ENCODE results near the gene PTGS1. TPM values are rescaled to one million over a fixed set of nuclear protein-coding genes. Genes with fewer than 3 reads are reported as not detected.
"Not testable (repeated sequence)": the region's sequence is repeated elsewhere in the genome, so short reads cannot be mapped to it uniquely, and the experiment has no call there.

Gene PTGS1
- total RNA-seq, 1 experiment from 2014 or later = 2.6 TPM

DNA sequence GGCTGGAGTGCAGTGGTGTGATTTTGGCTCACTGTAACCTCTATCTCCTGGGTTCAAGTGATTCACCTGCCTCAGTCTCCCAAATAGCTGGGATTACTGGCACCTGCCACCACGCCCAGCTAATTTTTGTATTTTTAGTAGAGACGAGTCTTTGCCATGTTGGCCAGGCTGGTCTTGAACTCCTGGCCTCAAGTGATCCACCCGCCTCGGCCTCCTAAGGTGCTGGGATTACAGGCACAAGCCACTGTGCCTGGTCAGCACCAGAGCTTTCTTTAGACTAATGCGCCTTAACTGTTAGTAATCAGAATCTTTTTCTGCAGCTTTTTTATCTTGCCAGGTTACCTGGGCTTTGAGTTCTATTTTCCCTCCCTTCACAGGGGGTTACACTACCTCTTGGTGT lies 18.4 kb downstream of the PTGS1 start:
- DNase-seq (ENCODE audit: low read depth) = no peak
- in situ Hi-C loops (cut with HindIII; ENCODE audit: low pct_unique_long_range_greater_than_20kb, low sequenced_read_pairs) = no loop called here

DNA sequence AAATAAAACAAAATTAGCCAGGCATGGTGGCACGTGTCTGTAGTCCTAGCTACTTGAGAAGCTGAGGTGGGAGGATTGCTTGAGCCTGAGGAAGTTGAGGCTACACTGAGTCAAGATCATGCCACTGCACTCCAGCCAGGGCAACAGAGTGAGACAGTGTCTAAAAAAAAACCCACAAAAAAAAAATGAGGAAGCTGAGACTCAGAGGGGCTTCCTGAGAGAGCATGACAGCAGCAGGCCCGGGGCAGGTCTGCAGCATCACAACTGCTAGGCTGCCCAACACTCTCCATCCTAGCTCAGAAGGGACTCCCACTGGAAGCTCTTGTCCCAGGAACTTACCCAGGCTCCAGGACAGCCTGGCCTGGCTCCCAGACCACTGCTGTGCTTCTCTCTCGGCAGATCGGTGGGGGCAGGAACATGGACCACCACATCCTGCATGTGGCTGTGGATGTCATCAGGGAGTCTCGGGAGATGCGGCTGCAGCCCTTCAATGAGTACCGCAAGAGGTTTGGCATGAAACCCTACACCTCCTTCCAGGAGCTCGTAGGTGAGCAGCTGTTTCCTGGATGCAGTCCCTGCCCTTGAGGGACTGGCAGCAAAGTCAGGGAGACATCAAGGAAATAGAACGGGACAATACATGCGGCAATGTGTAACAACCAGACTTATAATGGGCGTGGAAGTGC lies 19.1 kb downstream of the PTGS1 start:
- no peak for DNase-seq (ENCODE audit: low read depth)
- in situ Hi-C loops (cut with HindIII; ENCODE audit: low pct_unique_long_range_greater_than_20kb, low sequenced_read_pairs) = no loop called here

DNA sequence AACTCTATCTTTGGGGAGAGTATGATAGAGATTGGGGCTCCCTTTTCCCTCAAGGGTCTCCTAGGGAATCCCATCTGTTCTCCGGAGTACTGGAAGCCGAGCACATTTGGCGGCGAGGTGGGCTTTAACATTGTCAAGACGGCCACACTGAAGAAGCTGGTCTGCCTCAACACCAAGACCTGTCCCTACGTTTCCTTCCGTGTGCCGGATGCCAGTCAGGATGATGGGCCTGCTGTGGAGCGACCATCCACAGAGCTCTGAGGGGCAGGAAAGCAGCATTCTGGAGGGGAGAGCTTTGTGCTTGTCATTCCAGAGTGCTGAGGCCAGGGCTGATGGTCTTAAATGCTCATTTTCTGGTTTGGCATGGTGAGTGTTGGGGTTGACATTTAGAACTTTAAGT lies 21.5 kb downstream of the PTGS1 start:
- in situ Hi-C loops (cut with HindIII; ENCODE audit: low pct_unique_long_range_greater_than_20kb, low sequenced_read_pairs) = no loop called here
- no peak for DNase-seq (ENCODE audit: low read depth)

DNA sequence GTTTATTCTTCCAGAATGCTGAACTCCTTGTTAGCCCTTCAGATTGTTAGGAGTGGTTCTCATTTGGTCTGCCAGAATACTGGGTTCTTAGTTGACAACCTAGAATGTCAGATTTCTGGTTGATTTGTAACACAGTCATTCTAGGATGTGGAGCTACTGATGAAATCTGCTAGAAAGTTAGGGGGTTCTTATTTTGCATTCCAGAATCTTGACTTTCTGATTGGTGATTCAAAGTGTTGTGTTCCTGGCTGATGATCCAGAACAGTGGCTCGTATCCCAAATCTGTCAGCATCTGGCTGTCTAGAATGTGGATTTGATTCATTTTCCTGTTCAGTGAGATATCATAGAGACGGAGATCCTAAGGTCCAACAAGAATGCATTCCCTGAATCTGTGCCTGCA lies 21.9 kb downstream of the PTGS1 start:
- in situ Hi-C loops (cut with HindIII; ENCODE audit: low pct_unique_long_range_greater_than_20kb, low sequenced_read_pairs) = no loop called here
- DNase-seq (ENCODE audit: low read depth) = no peak

DNA sequence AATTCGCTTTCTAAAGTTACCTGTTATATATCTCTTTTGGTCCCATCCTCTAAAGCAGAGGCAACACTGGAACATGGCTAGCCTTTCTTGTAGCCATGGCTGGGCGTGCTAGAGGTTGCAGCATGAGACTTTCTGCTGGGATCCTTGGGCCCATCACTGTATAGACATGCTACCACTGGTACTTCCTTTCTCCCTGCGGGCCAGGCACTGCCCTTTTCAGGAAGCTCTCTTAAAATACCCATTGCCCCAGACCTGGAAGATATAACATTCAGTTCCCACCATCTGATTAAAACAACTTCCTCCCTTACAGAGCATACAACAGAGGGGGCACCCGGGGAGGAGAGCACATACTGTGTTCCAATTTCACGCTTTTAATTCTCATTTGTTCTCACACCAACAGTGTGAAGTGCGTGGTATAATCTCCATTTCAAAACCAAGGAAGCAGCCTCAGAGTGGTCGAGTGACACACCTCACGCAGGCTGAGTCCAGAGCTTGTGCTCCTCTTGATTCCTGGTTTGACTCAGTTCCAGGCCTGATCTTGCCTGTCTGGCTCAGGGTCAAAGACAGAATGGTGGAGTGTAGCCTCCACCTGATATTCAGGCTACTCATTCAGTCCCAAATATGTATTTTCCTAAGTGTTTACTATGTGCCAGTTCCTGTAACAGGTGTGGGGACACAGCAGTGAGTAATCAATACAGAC lies 22.6 kb downstream of the PTGS1 start:
- DNase-seq (ENCODE audit: low read depth) = no peak
- in situ Hi-C loops (cut with HindIII; ENCODE audit: low pct_unique_long_range_greater_than_20kb, low sequenced_read_pairs) = no loop called here

DNA sequence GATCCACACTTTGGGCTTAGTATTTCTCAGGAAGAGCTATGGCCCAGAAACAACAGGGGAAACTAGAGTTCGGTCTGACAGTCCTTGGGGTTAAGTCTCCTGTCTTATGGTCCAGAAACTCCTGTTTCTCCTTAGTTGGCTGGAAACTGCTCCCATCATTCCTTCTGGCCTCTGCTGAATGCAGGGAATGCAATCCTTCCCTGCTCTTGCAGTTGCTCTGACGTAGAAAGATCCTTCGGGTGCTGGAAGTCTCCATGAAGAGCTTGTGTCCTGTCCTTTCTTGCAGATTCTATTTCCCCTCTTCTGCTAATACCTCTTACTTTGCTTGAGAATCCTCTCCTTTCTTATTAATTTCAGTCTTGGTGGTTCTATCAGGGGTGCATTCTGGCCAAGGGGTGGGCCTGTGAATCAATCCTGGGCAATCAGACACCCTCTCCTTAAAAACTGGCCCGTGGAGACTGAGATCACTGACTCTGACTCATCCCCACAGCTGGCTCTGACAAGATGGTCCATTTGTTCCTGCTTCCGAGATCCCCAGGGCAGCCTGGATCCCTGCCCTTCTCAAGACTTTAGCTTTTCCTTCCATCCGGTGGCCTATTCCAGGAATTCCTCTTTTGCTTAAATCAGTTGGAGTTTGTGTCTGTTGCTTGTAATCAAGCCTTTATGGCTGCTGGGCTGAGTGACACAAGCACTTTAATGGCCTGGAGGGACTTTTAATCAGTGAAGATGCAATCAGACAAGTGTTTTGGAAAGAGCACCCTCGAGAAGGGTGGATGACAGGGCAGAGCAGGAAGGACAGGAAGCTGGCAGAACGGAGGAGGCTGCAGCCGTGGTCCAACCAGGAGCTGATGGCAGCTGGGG lies 23.7 kb downstream of the PTGS1 start:
- no peak for DNase-seq (ENCODE audit: low read depth)
- in situ Hi-C loops (cut with HindIII; ENCODE audit: low pct_unique_long_range_greater_than_20kb, low sequenced_read_pairs) = no loop called here

- in situ Hi-C loops (cut with HindIII; ENCODE audit: low pct_unique_long_range_greater_than_20kb, low sequenced_read_pairs) = no loop called here
- no peak for DNase-seq (ENCODE audit: low read depth)
Observed at GRCh38 chr9:122396614-122397148, 25.9 kb downstream of the PTGS1 start.

DNA sequence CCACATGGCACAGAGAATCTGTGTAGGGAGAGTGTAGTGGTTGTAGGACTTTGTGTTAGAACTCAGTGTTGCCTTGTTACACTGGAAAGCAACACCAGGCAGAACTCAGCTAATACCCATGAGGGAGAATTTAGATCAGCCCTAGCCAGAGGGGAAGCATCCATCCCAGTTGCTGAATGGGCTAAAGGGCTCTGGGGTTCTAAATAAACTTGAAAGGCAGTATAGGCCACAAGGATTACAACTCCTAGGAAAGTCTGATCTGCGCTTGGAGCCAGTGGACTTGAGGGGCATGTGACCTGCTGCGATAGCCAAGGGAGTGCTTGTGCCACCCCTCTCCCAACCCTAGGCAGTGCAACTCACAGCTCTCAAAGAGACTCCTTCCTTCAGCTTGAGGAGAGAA lies 26.9 kb downstream of the PTGS1 start:
- in situ Hi-C loops (cut with HindIII; ENCODE audit: low pct_unique_long_range_greater_than_20kb, low sequenced_read_pairs) = no loop called here
- no peak for DNase-seq (ENCODE audit: low read depth)

DNA sequence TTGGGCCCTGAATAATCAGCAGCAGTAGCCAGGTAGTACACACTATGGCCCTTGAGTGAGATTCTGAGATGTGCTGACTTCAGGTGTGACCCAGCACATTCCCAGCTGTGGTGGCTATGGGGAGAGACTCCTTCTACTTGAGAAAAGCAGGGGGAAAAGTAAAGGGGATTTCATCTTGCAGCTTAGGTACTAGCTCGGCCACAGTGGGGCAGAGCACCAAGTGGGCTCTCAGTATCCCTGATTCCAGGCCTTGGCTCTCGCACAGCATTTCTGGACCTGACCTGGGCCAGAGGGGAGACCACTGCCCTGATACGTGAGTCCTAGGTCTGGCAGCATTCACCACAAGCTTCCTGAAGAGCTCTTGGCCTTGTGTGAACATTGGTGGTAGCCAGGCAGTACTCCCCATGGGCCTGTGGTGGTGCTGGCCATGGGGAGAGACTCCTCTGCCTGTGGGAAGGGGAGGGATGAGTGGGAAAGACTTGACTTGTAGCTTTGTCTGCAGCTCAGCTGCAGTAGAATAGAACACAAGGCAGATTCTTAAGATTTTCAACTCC lies 27.6 kb downstream of the PTGS1 start:
- DNase-seq (ENCODE audit: low read depth) = no peak
- in situ Hi-C loops (cut with HindIII; ENCODE audit: low pct_unique_long_range_greater_than_20kb, low sequenced_read_pairs) = no loop called here

DNA sequence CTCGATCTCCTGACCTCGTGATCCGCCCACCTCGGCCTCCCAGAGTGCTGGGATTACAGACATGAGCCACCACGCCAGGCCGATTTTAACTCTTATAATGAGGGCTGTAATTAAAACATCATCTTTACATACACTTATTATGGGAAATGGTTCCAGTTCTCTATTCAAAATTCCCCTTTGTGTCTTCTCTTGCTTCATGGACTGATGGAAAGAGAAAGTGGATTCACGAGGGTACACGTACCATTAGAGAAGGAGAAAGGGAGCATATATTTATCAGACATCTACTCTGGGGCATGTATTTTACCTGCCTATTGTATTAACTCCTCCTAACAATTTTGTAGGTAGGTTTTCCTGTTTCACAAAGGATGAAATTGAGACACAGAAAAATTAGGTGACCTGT lies 31.1 kb downstream of the PTGS1 start:
- in situ Hi-C loops (cut with HindIII; ENCODE audit: low pct_unique_long_range_greater_than_20kb, low sequenced_read_pairs) = no loop called here
- no peak for DNase-seq (ENCODE audit: low read depth)

GRCh38 chr9:122402403-122402871 lies 31.6 kb downstream of the PTGS1 start:
- in situ Hi-C loops (cut with HindIII; ENCODE audit: low pct_unique_long_range_greater_than_20kb, low sequenced_read_pairs) = no loop called here

GRCh38 chr9:122402874-122403273 lies 32.0 kb downstream of the PTGS1 start:
- in situ Hi-C loops (cut with HindIII; ENCODE audit: low pct_unique_long_range_greater_than_20kb, low sequenced_read_pairs) = no loop called here
- DNase-seq (ENCODE audit: low read depth) = no peak

More at GRCh38 chr9:122402403-122402871, 31.6 kb downstream of the PTGS1 start:
- DNase-seq (ENCODE audit: low read depth) = peak; percentile 89

DNA sequence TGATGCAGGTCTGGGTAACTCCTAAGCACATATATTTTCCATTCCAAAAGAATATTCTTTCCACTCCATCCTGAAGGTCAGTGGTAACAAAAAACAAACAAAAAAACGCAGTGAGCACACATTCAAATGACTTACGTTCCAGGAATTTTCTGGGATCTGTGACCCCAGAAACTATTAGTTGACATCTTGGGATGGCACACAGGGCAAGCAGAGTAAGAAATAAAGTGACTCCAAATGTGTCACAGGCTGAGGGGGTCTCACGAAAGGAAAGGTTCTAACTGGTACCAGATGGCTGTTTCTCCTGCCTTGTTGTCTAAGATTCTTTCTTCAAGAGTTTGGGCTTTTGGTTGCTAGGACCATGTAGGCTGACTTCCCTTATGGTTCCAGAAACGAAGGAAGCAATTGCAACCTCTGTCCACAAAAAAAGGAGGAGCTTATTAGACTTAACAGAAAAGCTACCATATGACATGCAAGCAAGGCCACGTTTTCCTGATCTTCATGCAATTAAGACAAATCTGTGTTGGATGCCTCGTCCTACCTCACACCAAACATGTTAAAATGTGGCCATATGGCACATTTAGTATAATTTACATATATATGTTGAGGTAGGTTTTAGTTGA lies 32.7 kb downstream of the PTGS1 start:
- in situ Hi-C loops (cut with HindIII; ENCODE audit: low pct_unique_long_range_greater_than_20kb, low sequenced_read_pairs) = no loop called here
- DNase-seq (ENCODE audit: low read depth) = no peak

- DNase-seq (ENCODE audit: low read depth); in situ Hi-C loops (cut with HindIII; ENCODE audit: low pct_unique_long_range_greater_than_20kb, low sequenced_read_pairs): not testable (repeated sequence)
Observed at GRCh38 chr9:122405304-122406069, 34.7 kb downstream of the PTGS1 start.

- in situ Hi-C loops (cut with HindIII; ENCODE audit: low pct_unique_long_range_greater_than_20kb, low sequenced_read_pairs) = no loop called here
- DNase-seq (ENCODE audit: low read depth) = no peak
Observed at GRCh38 chr9:122406070-122406890, 35.5 kb downstream of the PTGS1 start.

- in situ Hi-C loops (cut with HindIII; ENCODE audit: low pct_unique_long_range_greater_than_20kb, low sequenced_read_pairs); DNase-seq (ENCODE audit: low read depth): not testable (repeated sequence)
Observed at GRCh38 chr9:122414108-122414507, 43.3 kb downstream of the PTGS1 start.

GRCh38 chr9:122418016-122418415 lies 47.2 kb downstream of the PTGS1 start:
- in situ Hi-C loops (cut with HindIII; ENCODE audit: low pct_unique_long_range_greater_than_20kb, low sequenced_read_pairs) = no loop called here
- DNase-seq (ENCODE audit: low read depth) = no peak
